ENCODE measurements around the gene APOC3. TPM values are rescaled to one million over a fixed set of nuclear protein-coding genes. Genes with fewer than 3 reads are reported as not detected.
A peak's percentile ranks its signal among the peaks of the same experiment; 100 is the strongest.

Gene APOC3
- total and polyA plus RNA-seq, 10 of the 15 experiments (the other 5 are each of a cell fraction or from before 2014, with no cell fraction given) = 1.9 TPM; not detected in 9

GRCh38 chr11:116787786-116788486 is 41.8 kb upstream of the APOC3 start, which contains the start of gene ZPR1 (continued):
- TF ChIP-seq EED (IDR thresholded peaks at IDR 0.05; ENCODE audit: low read depth) = no peak
- peak; percentile 56 for TF ChIP-seq CUX1 (IDR thresholded peaks at IDR 0.05; ENCODE audit: insufficient replicate concordance, low read depth, low read length)
- TF ChIP-seq RCOR1 (conservative IDR thresholded peaks at IDR 0.05; ENCODE audit: low read depth, low read length) = no peak
- no peak for TF ChIP-seq ZNF592 (IDR thresholded peaks at IDR 0.05)
- peak; percentile 68 for TF ChIP-seq LARP7 (IDR thresholded peaks at IDR 0.05)
- peak; percentile 48 for TF ChIP-seq HDAC6 (IDR thresholded peaks at IDR 0.05; ENCODE audit: unreplicated experiment)
- peak; percentile 67 for TF ChIP-seq PBX3 (IDR thresholded peaks at IDR 0.05; ENCODE audit: insufficient replicate concordance, low read depth, low read length)
- no peak for TF ChIP-seq HSF1 (IDR thresholded peaks at IDR 0.05; ENCODE audit: low read depth, low read length)
- no peak for TF ChIP-seq POU2F2 (IDR thresholded peaks at IDR 0.05; ENCODE audit: borderline replicate concordance, low read depth, low read length)
- no peak for TF ChIP-seq BRCA1 (IDR thresholded peaks at IDR 0.05; ENCODE audit: low read depth, low read length)
- TF ChIP-seq BCL11A (IDR thresholded peaks at IDR 0.05; ENCODE audit: low read depth, low read length) = no peak
- TF ChIP-seq KDM1A (IDR thresholded peaks at IDR 0.05; ENCODE audit: borderline replicate concordance) = no peak
